NCI-H510A treated with DMSO at 0.1 percent for 48 hours (cell line): ENCODE measurements around the gene EIF3C.
"Not testable (repeated sequence)": the region's sequence is repeated elsewhere in the genome, so short reads cannot be mapped to it uniquely, and the experiment has no call there.

Source experiments
- DNase-seq: peaks from one replicate; lab custom pipeline; 2025; lab: John Stamatoyannopoulos, UW

Gene EIF3C

GRCh38 chr16:28711220-28712083, at the start of gene EIF3C:
TSS of gene EIF3C (plus strand) at chr16:28711464. CDS start at chr16:28711687, 223 bp downstream.
- not testable (repeated sequence) for DNase-seq

- not testable (repeated sequence) for DNase-seq
Observed at GRCh38 chr16:28666264-28666663, 45.0 kb upstream of the EIF3C start.

- DNase-seq = not testable (repeated sequence)
Observed at GRCh38 chr16:28667480-28667879, 43.8 kb upstream of the EIF3C start.

GRCh38 chr16:28668199-28668598, 43.1 kb upstream of the EIF3C start:
- not testable (repeated sequence) for DNase-seq

- not testable (repeated sequence) for DNase-seq
Observed at GRCh38 chr16:28688327-28688952, 22.8 kb upstream of the EIF3C start.

GRCh38 chr16:28689425-28689824, 21.8 kb upstream of the EIF3C start:
- not testable (repeated sequence) for DNase-seq

GRCh38 chr16:28691722-28692121, 19.5 kb upstream of the EIF3C start:
- not testable (repeated sequence) for DNase-seq

- DNase-seq = not testable (repeated sequence)
Observed at GRCh38 chr16:28693257-28693950, 17.9 kb upstream of the EIF3C start.

GRCh38 chr16:28699792-28700191, 11.5 kb upstream of the EIF3C start:
- not testable (repeated sequence) for DNase-seq

GRCh38 chr16:28700349-28700748, 10.9 kb upstream of the EIF3C start:
- not testable (repeated sequence) for DNase-seq

GRCh38 chr16:28701384-28701783, 9.9 kb upstream of the EIF3C start:
- not testable (repeated sequence) for DNase-seq

GRCh38 chr16:28704246-28704645, 7.0 kb upstream of the EIF3C start:
- not testable (repeated sequence) for DNase-seq

GRCh38 chr16:28722852-28723650, 11.8 kb downstream of the EIF3C start:
- not testable (repeated sequence) for DNase-seq

- not testable (repeated sequence) for DNase-seq
Observed at GRCh38 chr16:28731253-28731652, 20.0 kb downstream of the EIF3C start.

GRCh38 chr16:28732455-28733124, 21.3 kb downstream of the EIF3C start:
- DNase-seq = not testable (repeated sequence)

GRCh38 chr16:28739787-28740186, 28.5 kb downstream of the EIF3C start:
- not testable (repeated sequence) for DNase-seq

GRCh38 chr16:28740631-28741030, 29.4 kb downstream of the EIF3C start:
- not testable (repeated sequence) for DNase-seq

- not testable (repeated sequence) for DNase-seq
Observed at GRCh38 chr16:28741295-28741694, 30.0 kb downstream of the EIF3C start.

- DNase-seq = not testable (repeated sequence)
Observed at GRCh38 chr16:28746618-28747350, 35.5 kb downstream of the EIF3C start.

GRCh38 chr16:28749997-28750465, 38.8 kb downstream of the EIF3C start:
- DNase-seq = not testable (repeated sequence)
